ENCODE results near the gene SYT3. TPM values are rescaled to one million over a fixed set of nuclear protein-coding genes. Genes with fewer than 3 reads are reported as not detected.

Gene SYT3
- polyA plus RNA-seq, 3 donors: not detected

GRCh38 chr19:50628146-50628545 is 11.5 kb downstream of the SYT3 start:
- no peak overlapping the region for H3K27ac ChIP-seq (ENCODE audit: low read depth in 1 of 2, low read length in 2 of 2)
- H3K4me1 Mint-ChIP-seq: no peaks in the 10 kb centered on the region
- no peak overlapping the region for H3K4me2 ChIP-seq (replicated peaks; ENCODE audit: extremely low read depth, low read length, poor library complexity, severe bottlenecking)
- H3K9me3 ChIP-seq (replicated peaks in 1 of 2; ENCODE audit: control insufficient read depth in 1 of 2, insufficient read depth in 1 of 2, low read length in 2 of 2): peaks cover 0 to 8% of the 10 kb centered on the region in 2 donors
- H3K27me3 ChIP-seq (ENCODE audit: control insufficient read depth in 2 of 2, insufficient read depth in 2 of 2, low read length in 2 of 2): no peaks in the 10 kb centered on the region
- H3K4me3 ChIP-seq (replicated peaks in 1 of 3; ENCODE audit: low read depth in 2 of 3, low read length in 3 of 3): no peak overlapping the region
- H3K4me1 ChIP-seq (ENCODE audit: control insufficient read depth in 1 of 2, insufficient read depth in 2 of 2, low read length in 2 of 2): no peaks in the 10 kb centered on the region
- H3K36me3 Mint-ChIP-seq: no peaks in the 10 kb centered on the region
- H3K27ac Mint-ChIP-seq: no peak overlapping the region
- H4K20me1 ChIP-seq (ENCODE audit: insufficient read depth, low read length): no peaks in the 10 kb centered on the region
- WGBS (ENCODE audit: insufficient coverage): 92% methylated on average over 4 of the region's 5 CpGs
- no peaks in the 10 kb centered on the region for H3K36me3 ChIP-seq (replicated peaks in 1 of 2; ENCODE audit: control insufficient read depth in 1 of 2, insufficient read depth in 2 of 2, low read length in 2 of 2)
- no peaks in the 10 kb centered on the region for H3K79me2 ChIP-seq (ENCODE audit: insufficient read depth, low read length)
- DNase-seq: no peak
- peaks cover 0 to 11% (median 4%) of the 10 kb centered on the region in 7 donors for H3K9me3 Mint-ChIP-seq
- no peak for TF ChIP-seq CTCF (IDR thresholded peaks at IDR 0.05)
- peaks cover 2 to 17% (median 3%) of the 10 kb centered on the region in 3 donors for H3K27me3 Mint-ChIP-seq (ENCODE audit: low read depth in 3 of 3)
- intact Hi-C loops (cut with micrococcal nuclease): no loop called here
- no peak overlapping the region for H2AFZ ChIP-seq (ENCODE audit: insufficient read depth, low read depth, low read length, poor library complexity, severe bottlenecking)
- no peak overlapping the region for H3K4me3 Mint-ChIP-seq
- no peak overlapping the region for H3K9ac ChIP-seq (ENCODE audit: insufficient read depth, low read length, poor library complexity, severe bottlenecking)

GRCh38 chr19:50626795-50627194 is 12.9 kb downstream of the SYT3 start:
- Mint-ChIP-seq H3K4me3 (no peak overlapping the region), H3K27me3 (ENCODE audit: low read depth in 3 of 3) (peaks cover 2 to 15% (median 3%) of the 10 kb centered on the region in 3 donors), H3K36me3 (no peaks in the 10 kb centered on the region), H3K9me3 (peaks cover 0 to 3% (median 0%) of the 10 kb centered on the region in 7 donors), H3K27ac (no peak overlapping the region), H3K4me1 (no peaks in the 10 kb centered on the region)
- H3K4me2 ChIP-seq (replicated peaks; ENCODE audit: extremely low read depth, low read length, poor library complexity, severe bottlenecking): no peak overlapping the region
- no peaks in the 10 kb centered on the region for H3K79me2 ChIP-seq (ENCODE audit: insufficient read depth, low read length)
- H2AFZ ChIP-seq (ENCODE audit: insufficient read depth, low read depth, low read length, poor library complexity, severe bottlenecking): no peak overlapping the region
- TF ChIP-seq CTCF (IDR thresholded peaks at IDR 0.05): no peak
- no peak overlapping the region for H3K9ac ChIP-seq (ENCODE audit: insufficient read depth, low read length, poor library complexity, severe bottlenecking)
- H3K36me3 ChIP-seq (replicated peaks in 1 of 2; ENCODE audit: control insufficient read depth in 1 of 2, insufficient read depth in 2 of 2, low read length in 2 of 2): no peaks in the 10 kb centered on the region
- no peak overlapping the region for H3K27ac ChIP-seq (ENCODE audit: low read depth in 1 of 2, low read length in 2 of 2)
- H3K27me3 ChIP-seq (ENCODE audit: control insufficient read depth in 2 of 2, insufficient read depth in 2 of 2, low read length in 2 of 2): no peaks in the 10 kb centered on the region
- intact Hi-C loops (cut with micrococcal nuclease): no loop called here
- WGBS (ENCODE audit: insufficient coverage): 69% methylated on average over 3 of the region's 4 CpGs
- no peaks in the 10 kb centered on the region for H3K4me1 ChIP-seq (ENCODE audit: control insufficient read depth in 1 of 2, insufficient read depth in 2 of 2, low read length in 2 of 2)
- no peak overlapping the region for H3K4me3 ChIP-seq (replicated peaks in 1 of 3; ENCODE audit: low read depth in 2 of 3, low read length in 3 of 3)
- H4K20me1 ChIP-seq (ENCODE audit: insufficient read depth, low read length): no peaks in the 10 kb centered on the region
- no peak for DNase-seq
- H3K9me3 ChIP-seq (replicated peaks in 1 of 2; ENCODE audit: control insufficient read depth in 1 of 2, insufficient read depth in 1 of 2, low read length in 2 of 2): no peaks in the 10 kb centered on the region
